HT-29 (cell line): ENCODE data around the gene PTCHD4. TPM values are rescaled to one million over a fixed set of nuclear protein-coding genes. Genes with fewer than 3 reads are reported as not detected.
"Not testable (repeated sequence)": the region's sequence is repeated elsewhere in the genome, so short reads cannot be mapped to it uniquely, and the experiment has no call there.

Experiments used
- DNase-seq: peaks from one replicate; pipeline ENCODE4 v3.0.0-alpha.2; 2015; ENCODE audit warnings: low spot score
- total RNA-seq: library from RNA; depleted of rRNA; stranded (reverse); fragments of >200 nt; shearing (Covaris generic); gene quantifications from 2 replicates; pipeline ENCODE4 v1.2.3, GENCODE V29; 2014; rRNA removed

The PTCHD4 gene
- total RNA-seq, result not detected in 2 replicates

DNA sequence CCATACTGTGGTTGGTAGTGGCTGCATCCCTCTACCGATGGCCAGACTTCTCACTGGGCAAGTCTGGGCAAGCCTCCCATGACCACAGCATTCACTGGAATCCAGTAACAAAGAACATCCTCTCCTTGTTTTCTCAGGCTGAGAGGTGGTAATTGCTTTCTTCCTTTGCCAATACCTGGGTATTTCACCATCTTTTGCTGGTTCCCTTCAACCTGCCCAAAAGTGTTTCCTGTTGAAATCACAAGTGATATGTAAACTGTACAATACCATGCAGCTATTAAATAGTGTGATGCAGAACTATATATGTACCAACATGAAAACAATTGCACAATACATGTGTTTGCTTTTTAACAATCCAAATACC lies at the start of gene PTCHD4:
PTCHD4 (minus strand) TSS at position 55 of the 364 bp plus-strand sequence. CDS start 42,240 bp downstream, outside the sequence.
- DNase-seq, result peak; percentile 41

DNA sequence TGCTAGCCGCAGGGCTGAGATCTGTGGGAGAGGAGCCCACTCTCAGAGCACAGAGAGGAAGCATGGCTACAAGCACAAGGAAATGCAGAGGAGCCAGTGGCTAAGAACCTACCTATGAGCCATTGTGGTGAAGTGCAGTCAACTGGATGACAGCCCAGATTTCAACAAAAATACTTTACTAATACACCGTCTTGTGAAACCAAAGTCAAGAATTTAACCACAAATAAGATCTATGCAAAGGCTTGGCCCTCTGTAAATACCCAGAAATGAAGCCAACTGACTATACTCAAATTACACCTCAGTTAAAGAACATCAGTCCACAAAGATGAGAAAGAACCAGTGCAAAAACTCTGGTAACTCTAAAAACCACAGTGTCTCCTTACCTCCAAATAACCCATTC lies 40.1 kb upstream of the PTCHD4 start:
- no peak for DNase-seq

DNA sequence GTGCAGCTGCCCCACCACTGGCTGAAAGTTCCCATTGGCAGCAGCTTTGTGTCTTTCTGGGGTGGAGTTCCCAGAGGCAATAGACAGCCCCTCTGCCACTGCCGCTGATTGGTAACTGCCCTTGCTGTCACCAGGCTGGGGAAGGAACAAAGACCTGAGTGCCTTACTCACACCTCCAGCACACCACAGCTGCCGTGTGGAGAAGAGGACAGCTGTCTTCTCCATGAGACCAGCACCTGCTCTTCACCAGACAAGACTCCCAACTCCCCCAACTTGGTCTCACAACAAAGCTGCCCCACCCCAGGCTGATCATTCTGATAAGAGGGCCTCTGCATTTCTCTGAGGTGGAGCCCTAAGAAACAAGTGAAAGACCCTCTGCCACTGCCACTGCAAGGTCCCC lies 39.7 kb upstream of the PTCHD4 start:
- DNase-seq, result no peak

DNA sequence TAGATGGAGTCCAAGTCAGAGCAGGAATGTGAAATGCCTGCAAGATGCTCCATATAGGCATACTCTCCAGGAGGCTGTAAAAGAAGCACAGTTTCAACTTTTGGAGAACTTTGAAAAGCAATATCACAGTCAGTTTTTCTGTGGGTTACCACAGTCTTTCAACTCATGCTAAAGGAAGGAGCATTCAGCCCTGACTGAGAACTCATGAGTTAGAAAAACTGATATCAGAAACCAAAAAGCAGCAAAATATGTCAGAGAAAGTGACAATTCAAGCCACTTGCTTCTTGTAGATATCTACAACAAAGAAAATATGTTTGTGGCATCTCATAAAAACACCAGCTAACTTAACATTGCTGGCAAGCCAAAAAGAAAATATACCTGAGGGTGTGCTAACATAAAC lies 36.1 kb upstream of the PTCHD4 start:
- no peak for DNase-seq

DNA sequence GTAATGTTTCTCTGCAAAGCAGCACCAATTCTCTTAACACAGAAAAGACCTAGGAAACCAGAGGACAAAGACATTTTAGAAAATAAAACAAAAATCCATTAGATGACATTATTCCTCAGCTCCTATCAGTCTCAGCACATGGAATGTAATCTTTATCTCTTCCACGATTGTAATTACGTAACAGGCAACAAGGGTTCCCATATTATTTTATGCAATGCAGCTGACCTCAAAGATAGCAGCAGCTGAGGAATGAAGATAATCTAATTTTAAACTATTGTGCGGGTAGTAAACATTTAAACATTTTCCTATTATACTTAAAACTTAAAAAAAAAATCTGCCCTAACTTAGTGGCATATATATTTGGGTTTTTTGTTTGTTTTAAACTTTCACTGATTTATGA lies 33.0 kb upstream of the PTCHD4 start:
- DNase-seq, result no peak

DNA sequence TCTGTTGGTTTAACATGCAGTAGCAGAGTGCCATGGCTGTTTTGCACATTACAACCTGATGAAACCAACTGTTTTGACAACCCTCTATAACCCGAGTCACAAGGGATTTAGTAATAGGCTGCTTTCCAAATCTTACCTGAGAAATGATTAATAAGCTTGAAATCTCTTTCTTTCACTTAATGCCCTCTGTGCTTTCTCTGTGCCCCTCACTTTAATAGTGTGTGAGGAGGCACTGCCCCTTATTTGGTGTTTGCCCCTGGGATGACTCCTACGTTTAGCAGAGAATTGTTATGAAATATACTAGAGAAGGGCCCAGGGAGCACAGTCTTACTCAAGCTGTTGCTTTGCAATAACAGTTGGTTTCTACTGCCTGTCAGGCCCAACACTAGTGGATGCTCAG lies 31.0 kb upstream of the PTCHD4 start:
- DNase-seq, result no peak

DNA sequence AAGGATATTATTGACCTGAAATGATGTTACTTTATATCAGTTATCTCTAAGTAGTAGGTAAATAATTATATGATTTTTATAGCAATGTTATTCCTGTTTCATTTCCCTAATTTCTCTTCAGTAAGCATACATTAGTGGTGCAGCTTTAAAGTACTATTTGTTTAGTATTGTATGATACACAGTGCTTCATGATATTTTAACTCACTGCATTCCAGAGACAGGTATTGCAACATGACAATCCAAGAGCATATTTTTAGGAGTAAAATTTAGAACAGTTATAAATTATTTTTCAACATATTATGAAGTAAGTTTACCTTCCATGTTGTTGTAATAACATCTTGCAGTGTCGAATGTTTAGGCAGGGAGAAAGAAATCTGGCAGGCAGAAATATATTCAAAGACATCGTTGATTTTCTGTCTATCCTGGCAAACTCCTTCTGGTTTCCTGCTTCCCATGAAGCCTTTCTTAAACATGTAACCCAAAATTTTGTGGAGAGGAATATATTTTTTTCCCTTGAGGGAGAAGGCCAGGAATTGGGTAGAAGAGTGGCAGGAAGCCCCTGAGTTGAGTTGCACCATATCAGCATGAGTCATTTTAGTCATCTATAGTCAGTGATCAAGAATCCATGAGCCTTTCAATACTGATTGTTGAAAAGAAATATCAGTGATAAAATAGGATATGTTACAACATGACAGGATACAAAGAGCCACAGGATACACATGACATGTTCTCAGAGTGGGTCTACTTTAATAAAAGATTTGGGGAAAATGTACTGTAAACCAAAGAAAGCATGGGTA lies 29.0 kb upstream of the PTCHD4 start:
- DNase-seq, result no peak

DNA sequence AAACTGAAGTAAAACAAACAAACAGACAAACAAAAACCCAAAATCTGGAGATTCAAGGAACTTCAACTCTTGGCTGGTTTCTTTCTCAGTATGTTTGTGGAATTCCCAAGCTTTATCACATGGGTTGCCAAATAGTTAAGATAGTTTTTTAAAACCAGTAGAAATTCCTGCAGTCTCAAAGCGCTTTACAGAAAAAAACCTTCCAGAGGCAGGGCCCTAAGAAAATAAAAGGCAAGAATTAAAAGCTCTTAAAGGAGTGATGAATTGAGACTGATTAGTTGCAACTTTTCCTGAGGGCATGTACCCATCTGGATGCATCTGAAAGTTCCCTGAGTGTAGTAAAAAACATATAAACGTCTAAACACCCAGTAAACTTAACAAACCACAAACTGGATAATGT lies 25.9 kb upstream of the PTCHD4 start:
- DNase-seq, result no peak

DNA sequence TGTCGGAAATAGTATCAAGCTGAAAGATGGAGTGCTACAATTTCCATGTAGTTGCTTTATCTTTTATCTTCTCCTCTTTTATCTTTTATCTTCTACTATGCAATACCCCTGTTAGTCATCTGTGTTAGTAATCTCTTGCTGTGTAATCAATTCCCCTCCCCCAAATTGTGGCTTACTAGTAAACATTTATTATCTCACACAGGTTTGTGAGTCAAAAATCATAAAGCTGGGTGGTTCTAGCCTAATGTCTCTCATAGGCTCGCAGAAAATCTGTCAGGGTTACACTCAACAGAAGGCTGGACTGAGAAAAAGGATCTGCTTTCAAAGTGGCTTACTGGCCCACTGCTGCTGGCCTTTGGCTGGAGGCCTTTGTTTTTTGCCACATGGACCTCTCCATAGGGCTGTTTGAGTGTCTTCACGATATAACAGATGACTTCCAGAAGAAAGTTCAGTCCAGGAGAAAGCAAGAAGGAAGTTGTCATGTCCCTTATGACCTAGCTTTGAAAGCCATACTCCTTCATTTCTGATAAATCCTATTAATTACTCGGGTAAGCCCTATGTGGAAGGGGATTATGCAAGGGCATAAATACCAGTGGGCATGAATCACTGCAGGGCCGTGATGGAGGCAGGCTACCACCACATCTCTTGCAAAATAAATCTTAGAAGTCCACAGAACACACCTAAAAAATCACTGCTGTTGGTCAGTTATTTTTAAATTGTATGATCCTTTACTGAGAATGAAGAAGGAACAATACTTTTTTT lies 24.5 kb upstream of the PTCHD4 start:
- peak; percentile 28 for DNase-seq

DNA sequence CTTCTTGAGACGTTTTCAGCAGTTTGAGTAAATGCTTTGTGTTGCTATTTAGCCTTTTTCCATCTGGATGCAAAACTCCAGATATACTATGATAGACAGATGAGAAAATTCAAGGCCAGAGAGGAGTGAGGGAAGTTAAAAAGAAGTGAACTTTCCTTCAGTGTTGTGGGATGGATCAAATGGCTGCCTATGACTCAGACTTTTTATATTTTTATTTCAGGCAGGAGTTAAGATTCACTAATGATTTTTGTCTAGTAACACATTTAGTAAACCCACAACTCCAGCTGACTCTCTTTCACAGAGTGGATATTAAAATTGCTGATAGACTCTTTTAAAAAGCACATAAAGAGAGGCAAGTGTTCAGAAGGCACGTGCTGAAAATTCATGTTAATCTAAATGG lies 23.2 kb upstream of the PTCHD4 start:
- no peak for DNase-seq

DNA sequence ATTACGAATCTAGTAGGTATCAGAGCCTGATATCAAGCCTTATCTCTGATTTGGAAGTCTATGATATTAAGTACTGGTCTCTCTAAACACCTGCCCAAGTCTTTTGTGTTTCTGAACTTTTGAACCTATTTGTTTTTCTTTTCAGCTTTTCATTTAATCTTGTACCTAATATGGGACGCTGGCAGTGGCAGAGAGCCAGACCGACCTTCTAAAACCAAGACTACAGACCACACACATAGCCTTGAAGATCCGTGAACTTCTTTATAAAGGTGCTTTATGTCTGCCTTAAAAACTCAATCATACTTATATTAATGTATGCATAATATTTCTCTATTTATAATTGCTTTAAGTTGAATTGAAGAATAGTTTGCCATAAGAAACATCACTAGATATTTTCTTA lies 12.6 kb upstream of the PTCHD4 start:
- DNase-seq, result no peak

DNA sequence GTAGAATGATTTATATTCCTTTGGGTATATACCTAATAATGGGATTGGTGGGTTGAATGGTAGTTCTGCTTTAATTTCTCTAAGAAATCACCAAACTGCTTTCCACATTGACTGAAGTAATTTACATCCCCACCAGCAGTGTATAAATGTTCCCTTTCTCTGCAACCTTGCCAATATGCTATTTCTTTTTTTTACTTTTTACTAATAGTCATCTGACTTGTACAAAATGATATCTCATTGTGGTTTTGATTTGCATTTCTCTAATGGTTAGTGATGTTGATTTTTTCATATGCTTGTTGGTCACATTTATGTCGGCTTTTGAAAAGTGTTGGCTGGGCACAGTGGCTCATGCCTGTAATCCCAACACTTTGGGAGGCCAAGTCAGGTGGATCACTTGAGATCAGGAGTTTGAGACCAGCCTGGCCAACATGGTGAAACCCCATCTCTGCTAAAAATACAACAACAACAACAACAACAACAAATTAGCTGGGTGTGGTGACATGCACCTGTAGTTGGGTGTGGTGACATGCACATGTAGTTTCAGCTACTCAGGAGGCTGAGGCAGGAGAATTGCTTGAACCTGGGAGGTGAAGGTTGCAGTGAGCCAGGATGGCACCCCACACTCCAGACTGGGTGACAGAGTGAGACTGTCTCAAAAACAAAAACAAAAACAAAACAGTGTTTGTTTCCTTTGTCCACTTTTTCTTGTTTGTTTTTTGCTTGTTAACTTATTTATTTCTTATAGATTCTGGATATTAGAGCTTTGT lies 11.2 kb upstream of the PTCHD4 start:
- not testable (repeated sequence) for DNase-seq

DNA sequence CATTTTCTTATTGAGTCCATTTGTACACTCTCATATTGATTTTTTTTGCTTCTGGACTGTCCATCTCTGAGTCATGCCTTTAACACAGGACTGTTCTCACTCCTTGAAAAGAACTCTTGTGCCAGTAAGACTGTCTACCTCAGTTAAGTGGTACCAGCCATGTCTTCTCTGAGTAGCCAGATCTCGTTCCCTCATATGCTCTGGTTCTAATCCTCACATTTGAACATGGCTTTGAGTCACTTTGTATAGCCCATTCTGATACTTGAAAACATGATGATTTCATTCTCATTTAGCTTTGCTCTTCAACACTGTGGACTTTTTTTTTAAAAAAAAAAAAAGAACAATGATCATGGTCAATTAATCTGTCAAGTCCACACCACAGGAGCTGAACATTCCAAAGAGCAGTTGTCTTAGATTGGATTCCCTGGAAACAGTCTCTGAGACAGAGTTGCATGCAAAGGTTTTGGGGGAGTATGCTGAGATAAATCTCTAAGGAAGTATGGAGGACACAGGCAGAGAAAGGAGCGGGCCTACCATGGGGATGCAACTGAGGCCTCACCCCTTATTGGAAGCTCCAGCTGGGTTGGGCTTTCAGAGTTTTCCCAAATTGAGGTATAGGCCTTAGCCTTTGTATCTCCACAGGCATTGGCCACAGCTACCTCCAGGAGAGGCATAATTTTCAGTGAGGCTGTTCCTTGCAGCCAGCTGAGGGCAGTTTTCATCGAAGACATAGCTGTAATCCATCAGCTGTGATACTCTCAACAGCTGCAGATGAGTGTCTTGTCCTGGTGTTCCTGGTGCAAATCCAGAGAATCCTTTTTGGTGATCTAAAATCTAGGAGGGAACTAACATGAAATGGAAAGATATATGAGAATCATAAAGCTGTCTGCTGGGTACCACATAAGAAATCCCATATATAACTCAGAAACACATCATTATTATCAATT lies 6.0 kb upstream of the PTCHD4 start:
- no peak for DNase-seq

DNA sequence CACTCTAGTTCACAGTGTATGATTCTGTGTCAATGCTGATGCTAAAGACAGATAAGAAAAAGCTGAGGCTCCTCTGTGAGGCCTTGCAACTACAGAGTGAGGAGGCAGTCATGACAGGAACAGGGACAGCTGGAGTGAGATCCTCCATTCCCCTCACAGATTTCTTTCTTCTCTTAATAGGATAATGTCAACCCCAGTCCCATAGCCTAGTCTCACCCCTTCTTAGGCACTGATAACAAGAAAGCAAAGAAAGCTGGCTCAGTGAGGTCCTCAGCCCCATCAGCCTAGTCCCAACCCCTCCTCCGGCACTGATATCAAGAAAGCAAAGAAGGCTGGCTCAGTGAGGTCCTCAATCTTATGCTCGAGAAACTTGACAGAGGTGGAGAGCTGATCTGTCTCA lies 2.1 kb upstream of the PTCHD4 start:
- DNase-seq, result no peak

DNA sequence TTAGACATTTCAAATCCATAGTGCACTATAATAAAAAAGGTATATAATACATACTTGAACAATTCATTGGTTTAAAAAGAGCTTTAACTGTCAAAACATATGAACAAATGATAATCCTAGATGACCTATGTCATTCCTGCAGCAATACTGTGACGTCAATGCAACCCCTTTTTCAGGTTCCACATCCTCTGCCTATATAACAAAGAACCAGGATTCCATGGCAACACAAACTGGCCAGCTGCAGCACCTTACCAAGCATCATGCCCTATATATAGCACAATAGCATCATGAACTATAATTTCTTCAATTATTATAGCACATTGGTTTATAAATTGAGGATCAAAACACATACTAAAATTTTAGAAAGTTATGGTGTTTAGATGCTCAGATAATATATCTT lies 578 bp upstream of the PTCHD4 start:
- no peak for DNase-seq

DNA sequence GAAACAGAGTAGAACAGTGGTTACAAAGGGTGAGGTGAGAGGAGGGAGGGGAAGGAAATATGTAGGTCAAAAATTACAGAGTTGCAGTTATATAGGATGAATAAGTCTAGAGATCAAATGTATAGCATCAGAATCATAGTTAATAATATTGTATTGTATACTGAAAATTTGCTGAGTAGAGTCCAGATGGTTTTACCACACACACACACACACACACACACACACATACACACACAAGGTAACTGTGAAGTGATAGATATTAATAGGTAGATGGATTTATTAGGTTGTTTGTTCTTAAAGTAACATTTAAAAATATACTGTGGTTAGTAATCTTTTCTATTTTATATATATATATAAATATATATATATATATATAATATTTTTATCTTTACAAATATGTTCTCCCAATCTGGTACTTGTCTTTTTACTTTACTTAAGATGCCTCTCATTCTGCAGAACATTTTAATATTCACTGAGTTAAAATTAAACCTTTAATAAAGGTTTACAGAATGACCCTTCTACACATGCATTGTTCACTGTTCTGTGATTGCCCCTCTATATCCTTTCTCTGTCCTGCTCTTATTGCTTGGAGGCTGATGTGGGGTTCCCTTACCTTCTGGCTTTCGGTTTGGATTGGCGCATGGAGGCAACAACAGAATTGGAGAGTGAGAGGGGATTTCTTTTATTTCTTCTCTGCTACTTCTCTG lies 408 bp downstream of the PTCHD4 start:
- no peak for DNase-seq

DNA sequence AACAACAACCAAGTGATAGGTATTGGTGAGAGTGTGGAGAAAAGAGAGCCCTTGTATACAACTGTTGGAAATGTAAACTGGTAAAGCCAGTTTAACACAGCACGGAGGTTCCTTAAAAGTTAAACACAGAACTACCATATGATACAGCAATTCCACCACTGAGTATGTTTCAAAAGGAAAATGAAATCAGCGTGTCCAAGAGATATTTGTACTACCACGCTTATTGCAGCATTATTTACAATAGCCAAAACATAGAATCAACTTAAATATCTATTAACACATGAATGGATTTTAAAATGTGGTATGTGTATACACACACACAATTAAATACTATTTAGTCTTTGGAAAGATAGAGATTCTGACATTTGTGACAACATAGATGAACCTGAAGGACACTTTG lies 1.1 kb downstream of the PTCHD4 start:
- DNase-seq, result no peak

DNA sequence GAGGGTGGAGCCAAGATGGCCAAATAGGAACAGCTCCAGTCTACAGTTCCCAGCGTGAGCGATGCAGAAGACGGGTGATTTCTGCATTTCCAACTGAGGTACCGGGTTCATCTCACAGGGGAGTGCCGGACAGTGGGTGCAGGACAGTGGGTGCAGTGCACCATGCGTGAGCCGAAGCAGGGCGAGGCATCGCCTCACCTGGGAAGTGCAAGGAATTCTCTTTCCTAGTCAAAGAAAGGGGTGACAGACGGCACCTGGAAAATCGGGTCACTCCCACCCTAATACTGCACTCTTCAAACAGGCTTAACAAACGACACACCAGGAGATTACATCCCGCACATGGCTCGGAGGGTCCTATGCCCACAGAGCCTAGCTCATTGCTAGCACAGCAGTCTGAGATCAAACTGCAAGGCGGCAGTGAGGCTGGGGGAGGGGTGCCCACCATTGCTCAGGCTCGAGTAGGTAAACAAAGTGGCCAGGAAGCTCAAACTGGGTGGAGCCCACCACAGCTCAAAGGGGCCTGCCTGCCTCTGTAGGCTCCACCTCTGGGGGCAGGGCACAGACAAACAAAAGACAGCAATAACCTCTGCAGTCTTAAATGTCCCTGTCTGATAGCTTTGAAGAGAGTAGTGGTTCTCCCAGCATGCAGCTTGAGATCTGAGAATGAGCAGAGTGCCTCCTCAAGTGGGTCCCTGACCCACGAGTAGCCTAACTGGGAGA lies 8.4 kb downstream of the PTCHD4 start:
- DNase-seq, result not testable (repeated sequence)

DNA sequence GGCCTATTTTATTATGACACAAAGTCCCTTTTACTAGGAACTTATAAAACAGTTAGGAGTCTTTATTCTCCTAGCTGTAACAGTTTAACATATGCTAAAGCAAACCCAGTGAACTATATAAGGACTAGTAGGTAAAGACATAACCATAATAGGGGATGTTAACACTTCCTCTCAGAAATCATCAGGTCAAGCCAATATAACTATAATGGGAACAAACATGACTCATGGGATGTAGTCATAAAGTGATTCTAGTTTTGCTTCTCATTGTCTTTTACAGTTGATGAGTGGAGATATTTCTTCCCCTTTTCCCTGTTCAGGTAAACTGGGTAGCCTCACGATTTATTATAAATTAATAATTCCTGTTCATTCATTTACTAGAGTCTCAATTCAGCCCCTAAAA lies 9.7 kb downstream of the PTCHD4 start:
- no peak for DNase-seq

DNA sequence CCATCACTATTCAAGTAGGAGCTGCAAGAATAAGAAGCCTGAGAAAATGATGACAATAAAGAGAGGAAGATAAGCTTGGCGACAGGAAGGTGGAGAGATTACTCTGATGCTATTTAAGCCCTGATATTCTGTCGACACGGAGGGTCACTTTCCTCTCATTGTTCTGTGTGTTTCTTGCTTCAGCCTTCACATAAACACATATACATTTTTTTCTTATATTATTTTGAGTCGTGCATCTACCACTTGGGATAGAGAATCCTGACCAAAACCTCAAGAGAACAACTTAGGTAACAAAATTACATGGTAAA lies 10.5 kb downstream of the PTCHD4 start:
- no peak for DNase-seq
